EL (cell line): ENCODE data around the gene COL12A1.

Experiments
- DNase-seq: peaks from one replicate; pipeline ENCODE4 v3.0.0-alpha.2; 2016

COL12A1 gene

GRCh38 chr6:75094614-75095200 lies 111.1 kb downstream of the COL12A1 start:
- DNase-seq = peak; percentile 66

GRCh38 chr6:75091467-75092190 lies 114.2 kb downstream of the COL12A1 start:
- no peak for DNase-seq

GRCh38 chr6:75090576-75090975 lies 115.3 kb downstream of the COL12A1 start:
- DNase-seq = no peak

GRCh38 chr6:75089921-75090320 lies 115.9 kb downstream of the COL12A1 start:
- DNase-seq = no peak

GRCh38 chr6:75089151-75089897 lies 116.5 kb downstream of the COL12A1 start:
- DNase-seq = no peak

- no peak for DNase-seq
Measured at GRCh38 chr6:75085931-75086635, 119.8 kb downstream of the COL12A1 start.

- DNase-seq = no peak
Measured at GRCh38 chr6:75084872-75085381, 120.9 kb downstream of the COL12A1 start.

GRCh38 chr6:75084018-75084417 lies 121.8 kb downstream of the COL12A1 start:
- DNase-seq = no peak

GRCh38 chr6:75081921-75082320 lies 123.9 kb downstream of the COL12A1 start:
- DNase-seq = no peak

GRCh38 chr6:75081047-75081446 lies 124.8 kb downstream of the COL12A1 start:
- no peak for DNase-seq

GRCh38 chr6:75079589-75079988 lies 126.3 kb downstream of the COL12A1 start:
- no peak for DNase-seq

GRCh38 chr6:75077701-75078100 lies 128.2 kb downstream of the COL12A1 start:
- no peak for DNase-seq

- DNase-seq = no peak
Measured at GRCh38 chr6:75076009-75076408, 129.8 kb downstream of the COL12A1 start.

- no peak for DNase-seq
Measured at GRCh38 chr6:75070244-75070643, 135.6 kb downstream of the COL12A1 start.

- peak; percentile 26 for DNase-seq
Measured at GRCh38 chr6:75065523-75065922, 140.3 kb downstream of the COL12A1 start.

- DNase-seq = no peak
Measured at GRCh38 chr6:75052491-75052890, 153.4 kb downstream of the COL12A1 start.

GRCh38 chr6:75049308-75049707 lies 156.5 kb downstream of the COL12A1 start:
- DNase-seq = no peak

- DNase-seq = peak; percentile 12
Measured at GRCh38 chr6:75044846-75045245, 161.0 kb downstream of the COL12A1 start.

- DNase-seq = no peak
Measured at GRCh38 chr6:75041381-75041780, 164.5 kb downstream of the COL12A1 start.
